Liver (tissue), 9 donors: ENCODE results near the gene CRLF1. TPM values are rescaled to one million over a fixed set of nuclear protein-coding genes. Genes with fewer than 3 reads are reported as not detected.

Experiments used
- DNase-seq: peaks from one replicate; pipeline ENCODE4 v3.0.0-alpha.2; 2017; ENCODE audit warnings: low spot score
- H3K27ac ChIP-seq, 2 donors: one replicate each; pipeline ENCODE4 v1.7.0; 2013; ENCODE audit warnings: inconsistent platforms in 2 of 2, low read length in 2 of 2, control low read depth in 1 of 2, low read depth in 1 of 2, mild to moderate bottlenecking in 1 of 2
- H3K27me3 ChIP-seq, 4 donors: one replicate each; pipeline versions ENCODE4 v1.6.1 to v1.7.0; 2013; ENCODE audit warnings: low read length in 3 of 4, inconsistent platforms in 1 of 4, mild to moderate bottlenecking in 1 of 4, moderate library complexity in 1 of 4; ENCODE audit not compliant: control insufficient read depth in 4 of 4, insufficient read depth in 4 of 4
- H3K36me3 ChIP-seq, 4 donors: one replicate each; pipeline versions ENCODE4 v1.6.1 to v1.7.0; 2013; ENCODE audit warnings: low read length in 3 of 4, mild to moderate bottlenecking in 3 of 4, low read depth in 1 of 4, moderate library complexity in 1 of 4; ENCODE audit not compliant: control insufficient read depth in 4 of 4, insufficient read depth in 3 of 4
- H3K4me1 ChIP-seq, 4 donors: one replicate each; pipeline versions ENCODE4 v1.6.1 to v1.7.0; 2013; ENCODE audit warnings: low read length in 3 of 4, mild to moderate bottlenecking in 3 of 4, moderate library complexity in 1 of 4; ENCODE audit not compliant: control insufficient read depth in 4 of 4, insufficient read depth in 4 of 4
- H3K4me3 ChIP-seq, 3 donors: one replicate each; pipeline versions ENCODE4 v1.6.1 to v1.7.0; 2013; ENCODE audit warnings: low read length in 3 of 3, control low read depth in 1 of 3, low read depth in 1 of 3, mild to moderate bottlenecking in 1 of 3
- H3K9ac ChIP-seq, 2 donors: one replicate each; pipeline ENCODE4 v1.7.0; 2013; ENCODE audit warnings: low read length in 2 of 2, mild to moderate bottlenecking in 2 of 2, moderate library complexity in 2 of 2, control low read depth in 1 of 2, low read depth in 1 of 2
- H3K9me3 ChIP-seq, 4 donors: one replicate each; pipeline versions ENCODE4 v1.6.1 to v1.7.0; 2013; ENCODE audit warnings: low read length in 3 of 4; ENCODE audit not compliant: control insufficient read depth in 4 of 4
- EGR1 ChIP-seq, 2 donors: IDR thresholded peaks; 2 replicates each; pipeline ENCODE4 v1.6.1; 2016 to 2018; ENCODE audit warnings: antibody characterized with exemption in 2 of 2, low read depth in 2 of 2
- FOXA1 ChIP-seq: IDR thresholded peaks from 2 replicates; pipeline ENCODE4 v1.6.1; 2016; ENCODE audit warnings: antibody characterized with exemption
- FOXA2 ChIP-seq: IDR thresholded peaks from 2 replicates; pipeline ENCODE4 v1.6.1; 2016; ENCODE audit warnings: antibody characterized with exemption
- GABPA ChIP-seq, 2 donors: IDR thresholded peaks in 1 of 2; conservative IDR thresholded peaks in 1 of 2; 2 replicates each; pipeline ENCODE4 v1.6.1; 2016; ENCODE audit warnings: antibody characterized with exemption in 2 of 2, mild to moderate bottlenecking in 1 of 2, moderate library complexity in 1 of 2
- HNF4A ChIP-seq, 2 donors: conservative IDR thresholded peaks; 2 replicates each; pipeline ENCODE4 v1.6.1; 2016; ENCODE audit warnings: antibody characterized with exemption in 2 of 2, mild to moderate bottlenecking in 2 of 2
- HNF4G ChIP-seq: IDR thresholded peaks from 2 replicates; pipeline ENCODE4 v1.6.1; 2016; ENCODE audit warnings: antibody characterized with exemption
- JUND ChIP-seq, 2 donors: IDR thresholded peaks; 2 replicates each; pipeline ENCODE4 v1.6.1; 2016; ENCODE audit warnings: antibody characterized with exemption in 2 of 2
- MAX ChIP-seq: IDR thresholded peaks from 2 replicates; pipeline ENCODE4 v1.6.1; 2016; ENCODE audit warnings: antibody characterized with exemption
- NR2F2 ChIP-seq: IDR thresholded peaks from 2 replicates; pipeline ENCODE4 v1.6.1; 2016; ENCODE audit warnings: antibody characterized with exemption
- RAD21 ChIP-seq, 2 donors: IDR thresholded peaks; 2 replicates each; pipeline ENCODE4 v1.6.1; 2016; ENCODE audit warnings: antibody characterized with exemption in 2 of 2, mild to moderate bottlenecking in 2 of 2
- RXRA ChIP-seq, 2 donors: IDR thresholded peaks; 2 replicates each; pipeline ENCODE4 v1.6.1; 2017 to 2018; ENCODE audit warnings: antibody characterized with exemption in 2 of 2, mild to moderate bottlenecking in 1 of 2
- SP1 ChIP-seq: IDR thresholded peaks from 2 replicates; pipeline ENCODE4 v1.6.1; 2018; ENCODE audit warnings: antibody characterized with exemption, mild to moderate bottlenecking
- TAF1 ChIP-seq: conservative IDR thresholded peaks from 2 replicates; pipeline ENCODE4 v1.6.1; 2016; ENCODE audit warnings: antibody characterized with exemption, mild to moderate bottlenecking
- YY1 ChIP-seq: IDR thresholded peaks from 2 replicates; pipeline ENCODE4 v1.6.1; 2016; ENCODE audit warnings: antibody characterized with exemption, mild to moderate bottlenecking
- WGBS: extraction: QIAGEN DNeasy Blood & Tissue Kit; methylation state at CpG from one replicate; pipeline ENCODE4 v1.1.7; 2013; 5-methylcytosine and 5-hydroxymethylcytosine counted together
- polyA plus RNA-seq, 2 donors: library from polyadenylated mRNA; stranded (reverse) in 1 of 2; unstranded in 1 of 2; fragments of 200-250 nt in 1 of 2; fragments of >200 nt in 1 of 2; fragmentation: Nextera tagmentation in 1 of 2; extraction: Ambion mirVana in 1 of 2; gene quantifications; one replicate each; pipeline versions ENCODE4 v1.2.1 to v1.2.3, GENCODE V29; 2013 to 2015
- total RNA-seq, 2 donors: library from RNA; depleted of rRNA; stranded (reverse); fragments of >200 nt; gene quantifications; one replicate each; pipeline ENCODE4 v1.2.3, GENCODE V29; 2014
- TF ChIP-seq, protein P1 (sequence below): IDR thresholded peaks from 2 replicates; pipeline ENCODE4 v1.6.1; 2016; ENCODE audit warnings: antibody characterized with exemption
- TF ChIP-seq, protein P2 (sequence below): fragments of 150-350 bp; IDR thresholded peaks from 2 replicates; pipeline ENCODE4 v1.5.1; 2017; ENCODE audit warnings: improper control_type of control experiment, low read depth, low read length; ENCODE audit not compliant: missing input control
- TF ChIP-seq, protein P3 (sequence below): IDR thresholded peaks from 2 replicates; pipeline ENCODE4 v1.6.1; 2016; ENCODE audit warnings: antibody characterized with exemption
- TF ChIP-seq, protein P4 (sequence below): IDR thresholded peaks from 2 replicates; pipeline ENCODE4 v1.6.1; 2016; ENCODE audit warnings: antibody characterized with exemption, mild to moderate bottlenecking
- donor health status: healthy.
- donor health status: healthy.
- donor health status: healthy.
- donor health status: healthy.
- donor health status: healthy.

Gene CRLF1
- total and polyA plus RNA-seq, 4 donors: 0.49 to 1.9 (median 1.6) TPM; not detected in 1

GRCh38 chr19:18610245-18610555 is 3.6 kb upstream of the CRLF1 start:
- Histone ChIP-seq H3K36me3 (no peaks in the 10 kb centered on the region), H3K27me3 (peaks cover 2 to 18% (median 16%) of the 10 kb centered on the region in 4 donors), H3K9me3 (no peaks in the 10 kb centered on the region), H3K4me3 (no peak overlapping the region), H3K4me1 (peaks cover 0 to 19% (median 7%) of the 10 kb centered on the region in 4 donors), H3K9ac (no peak overlapping the region), H3K27ac (no peak overlapping the region)
- WGBS: 28% methylated on average over 3 of the region's 3 CpGs
- TF ChIP-seq FOXA1 (no peak), NR2F2 (no peak), YY1 (no peak), SP1 (no peak), JUND (IDR thresholded peaks at IDR 0.05) (no peak), EGR1 (IDR thresholded peaks at IDR 0.05; ENCODE audit: low read depth in 2 of 2) (no peak), HNF4G (no peak), TAF1 (no peak), GABPA (IDR thresholded peaks at IDR 0.05 in 1 of 2, conservative IDR thresholded peaks at IDR 0.05 in 1 of 2) (no peak), RXRA (IDR thresholded peaks at IDR 0.05) (no peak), RAD21 (IDR thresholded peaks at IDR 0.05) (no peak), MAX (no peak), FOXA2 (no peak), HNF4A (conservative IDR thresholded peaks at IDR 0.05) (no peak)
- TF ChIP-seq, protein P1, sequence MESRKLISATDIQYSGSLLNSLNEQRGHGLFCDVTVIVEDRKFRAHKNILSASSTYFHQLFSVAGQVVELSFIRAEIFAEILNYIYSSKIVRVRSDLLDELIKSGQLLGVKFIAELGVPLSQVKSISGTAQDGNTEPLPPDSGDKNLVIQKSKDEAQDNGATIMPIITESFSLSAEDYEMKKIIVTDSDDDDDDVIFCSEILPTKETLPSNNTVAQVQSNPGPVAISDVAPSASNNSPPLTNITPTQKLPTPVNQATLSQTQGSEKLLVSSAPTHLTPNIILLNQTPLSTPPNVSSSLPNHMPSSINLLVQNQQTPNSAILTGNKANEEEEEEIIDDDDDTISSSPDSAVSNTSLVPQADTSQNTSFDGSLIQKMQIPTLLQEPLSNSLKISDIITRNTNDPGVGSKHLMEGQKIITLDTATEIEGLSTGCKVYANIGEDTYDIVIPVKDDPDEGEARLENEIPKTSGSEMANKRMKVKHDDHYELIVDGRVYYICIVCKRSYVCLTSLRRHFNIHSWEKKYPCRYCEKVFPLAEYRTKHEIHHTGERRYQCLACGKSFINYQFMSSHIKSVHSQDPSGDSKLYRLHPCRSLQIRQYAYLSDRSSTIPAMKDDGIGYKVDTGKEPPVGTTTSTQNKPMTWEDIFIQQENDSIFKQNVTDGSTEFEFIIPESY: no peak
- TF ChIP-seq, protein P2, sequence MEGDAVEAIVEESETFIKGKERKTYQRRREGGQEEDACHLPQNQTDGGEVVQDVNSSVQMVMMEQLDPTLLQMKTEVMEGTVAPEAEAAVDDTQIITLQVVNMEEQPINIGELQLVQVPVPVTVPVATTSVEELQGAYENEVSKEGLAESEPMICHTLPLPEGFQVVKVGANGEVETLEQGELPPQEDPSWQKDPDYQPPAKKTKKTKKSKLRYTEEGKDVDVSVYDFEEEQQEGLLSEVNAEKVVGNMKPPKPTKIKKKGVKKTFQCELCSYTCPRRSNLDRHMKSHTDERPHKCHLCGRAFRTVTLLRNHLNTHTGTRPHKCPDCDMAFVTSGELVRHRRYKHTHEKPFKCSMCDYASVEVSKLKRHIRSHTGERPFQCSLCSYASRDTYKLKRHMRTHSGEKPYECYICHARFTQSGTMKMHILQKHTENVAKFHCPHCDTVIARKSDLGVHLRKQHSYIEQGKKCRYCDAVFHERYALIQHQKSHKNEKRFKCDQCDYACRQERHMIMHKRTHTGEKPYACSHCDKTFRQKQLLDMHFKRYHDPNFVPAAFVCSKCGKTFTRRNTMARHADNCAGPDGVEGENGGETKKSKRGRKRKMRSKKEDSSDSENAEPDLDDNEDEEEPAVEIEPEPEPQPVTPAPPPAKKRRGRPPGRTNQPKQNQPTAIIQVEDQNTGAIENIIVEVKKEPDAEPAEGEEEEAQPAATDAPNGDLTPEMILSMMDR: no peak
- TF ChIP-seq, protein P3, sequence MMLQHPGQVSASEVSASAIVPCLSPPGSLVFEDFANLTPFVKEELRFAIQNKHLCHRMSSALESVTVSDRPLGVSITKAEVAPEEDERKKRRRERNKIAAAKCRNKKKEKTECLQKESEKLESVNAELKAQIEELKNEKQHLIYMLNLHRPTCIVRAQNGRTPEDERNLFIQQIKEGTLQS: no peak
- TF ChIP-seq, protein P4, sequence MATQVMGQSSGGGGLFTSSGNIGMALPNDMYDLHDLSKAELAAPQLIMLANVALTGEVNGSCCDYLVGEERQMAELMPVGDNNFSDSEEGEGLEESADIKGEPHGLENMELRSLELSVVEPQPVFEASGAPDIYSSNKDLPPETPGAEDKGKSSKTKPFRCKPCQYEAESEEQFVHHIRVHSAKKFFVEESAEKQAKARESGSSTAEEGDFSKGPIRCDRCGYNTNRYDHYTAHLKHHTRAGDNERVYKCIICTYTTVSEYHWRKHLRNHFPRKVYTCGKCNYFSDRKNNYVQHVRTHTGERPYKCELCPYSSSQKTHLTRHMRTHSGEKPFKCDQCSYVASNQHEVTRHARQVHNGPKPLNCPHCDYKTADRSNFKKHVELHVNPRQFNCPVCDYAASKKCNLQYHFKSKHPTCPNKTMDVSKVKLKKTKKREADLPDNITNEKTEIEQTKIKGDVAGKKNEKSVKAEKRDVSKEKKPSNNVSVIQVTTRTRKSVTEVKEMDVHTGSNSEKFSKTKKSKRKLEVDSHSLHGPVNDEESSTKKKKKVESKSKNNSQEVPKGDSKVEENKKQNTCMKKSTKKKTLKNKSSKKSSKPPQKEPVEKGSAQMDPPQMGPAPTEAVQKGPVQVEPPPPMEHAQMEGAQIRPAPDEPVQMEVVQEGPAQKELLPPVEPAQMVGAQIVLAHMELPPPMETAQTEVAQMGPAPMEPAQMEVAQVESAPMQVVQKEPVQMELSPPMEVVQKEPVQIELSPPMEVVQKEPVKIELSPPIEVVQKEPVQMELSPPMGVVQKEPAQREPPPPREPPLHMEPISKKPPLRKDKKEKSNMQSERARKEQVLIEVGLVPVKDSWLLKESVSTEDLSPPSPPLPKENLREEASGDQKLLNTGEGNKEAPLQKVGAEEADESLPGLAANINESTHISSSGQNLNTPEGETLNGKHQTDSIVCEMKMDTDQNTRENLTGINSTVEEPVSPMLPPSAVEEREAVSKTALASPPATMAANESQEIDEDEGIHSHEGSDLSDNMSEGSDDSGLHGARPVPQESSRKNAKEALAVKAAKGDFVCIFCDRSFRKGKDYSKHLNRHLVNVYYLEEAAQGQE: no peak
- no peak for DNase-seq

GRCh38 chr19:18609717-18610051 is 3.1 kb upstream of the CRLF1 start:
- Histone ChIP-seq H3K27ac (no peak overlapping the region), H3K4me1 (peaks cover 0 to 19% (median 7%) of the 10 kb centered on the region in 4 donors), H3K9me3 (no peaks in the 10 kb centered on the region), H3K9ac (no peak overlapping the region), H3K36me3 (no peaks in the 10 kb centered on the region), H3K27me3 (peaks cover 7 to 18% (median 16%) of the 10 kb centered on the region in 4 donors), H3K4me3 (no peak overlapping the region)
- WGBS: 29% methylated on average over 2 of the region's 2 CpGs
- no peak for DNase-seq
- TF ChIP-seq EGR1 (IDR thresholded peaks at IDR 0.05; ENCODE audit: low read depth in 2 of 2): no peak
- TF ChIP-seq FOXA1: no peak
- TF ChIP-seq, protein P2: no peak
- no peak for TF ChIP-seq HNF4G
- TF ChIP-seq, protein P3: no peak
- TF ChIP-seq, protein P4: no peak
- TF ChIP-seq TAF1: no peak
- TF ChIP-seq YY1: no peak
- no peak for TF ChIP-seq RXRA (IDR thresholded peaks at IDR 0.05)
